ENCODE measurements around the gene TRIM54. TPM values are rescaled to one million over a fixed set of nuclear protein-coding genes. Genes with fewer than 3 reads are reported as not detected.

TRIM54 gene
- total and polyA plus RNA-seq, 2 donors (not counting 3 experiments of a cell fraction or from before 2014, with no cell fraction given) = 0.51 to 1.7 TPM

DNA sequence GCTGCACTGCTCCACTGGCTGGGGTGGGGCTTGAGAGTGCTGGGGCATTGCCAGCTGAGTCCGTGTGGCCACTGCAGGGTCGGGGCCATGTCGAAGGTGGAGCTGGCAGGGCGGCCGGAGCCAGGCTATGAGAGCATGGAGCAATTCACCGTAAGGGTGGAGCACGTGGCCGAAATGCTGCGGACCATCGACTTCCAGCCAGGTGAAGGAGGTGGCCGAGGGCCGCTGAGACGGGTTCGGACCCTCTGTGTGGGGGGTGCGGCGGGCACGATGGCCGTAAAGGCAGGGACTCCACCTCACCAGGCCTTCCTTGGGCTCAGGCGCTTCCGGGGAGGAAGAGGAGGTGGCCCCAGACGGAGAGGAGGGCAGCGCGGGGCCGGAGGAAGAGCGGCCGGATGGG lies 23.9 kb downstream of the TRIM54 start:
- TF ChIP-seq JUN (IDR thresholded peaks at IDR 0.05; ENCODE audit: borderline replicate concordance, insufficient read depth, insufficient read length, low read depth) (no peak), GATA2 (IDR thresholded peaks at IDR 0.05; ENCODE audit: insufficient read depth, insufficient read length, low read depth, low read length) (no peak), POLR2AphosphoS5 (IDR thresholded peaks at IDR 0.05; ENCODE audit: insufficient read depth, low read depth, low read length) (no peak), POLR2A (IDR thresholded peaks at IDR 0.05; ENCODE audit: low read depth, low read length) (no peak), MYC (IDR thresholded peaks at IDR 0.05; ENCODE audit: low read depth, low read length) (no peak), EZH2 (IDR thresholded peaks at IDR 0.05; ENCODE audit: borderline replicate concordance, low read depth, low read length, severe bottlenecking) (no peak), FOS (IDR thresholded peaks at IDR 0.05; ENCODE audit: borderline replicate concordance, insufficient read depth, low read length) (no peak)
- TF ChIP-seq, protein P1, sequence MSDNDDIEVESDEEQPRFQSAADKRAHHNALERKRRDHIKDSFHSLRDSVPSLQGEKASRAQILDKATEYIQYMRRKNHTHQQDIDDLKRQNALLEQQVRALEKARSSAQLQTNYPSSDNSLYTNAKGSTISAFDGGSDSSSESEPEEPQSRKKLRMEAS (IDR thresholded peaks at IDR 0.05; ENCODE audit: insufficient read depth, insufficient read length) = no peak
- TF ChIP-seq, protein P2, sequence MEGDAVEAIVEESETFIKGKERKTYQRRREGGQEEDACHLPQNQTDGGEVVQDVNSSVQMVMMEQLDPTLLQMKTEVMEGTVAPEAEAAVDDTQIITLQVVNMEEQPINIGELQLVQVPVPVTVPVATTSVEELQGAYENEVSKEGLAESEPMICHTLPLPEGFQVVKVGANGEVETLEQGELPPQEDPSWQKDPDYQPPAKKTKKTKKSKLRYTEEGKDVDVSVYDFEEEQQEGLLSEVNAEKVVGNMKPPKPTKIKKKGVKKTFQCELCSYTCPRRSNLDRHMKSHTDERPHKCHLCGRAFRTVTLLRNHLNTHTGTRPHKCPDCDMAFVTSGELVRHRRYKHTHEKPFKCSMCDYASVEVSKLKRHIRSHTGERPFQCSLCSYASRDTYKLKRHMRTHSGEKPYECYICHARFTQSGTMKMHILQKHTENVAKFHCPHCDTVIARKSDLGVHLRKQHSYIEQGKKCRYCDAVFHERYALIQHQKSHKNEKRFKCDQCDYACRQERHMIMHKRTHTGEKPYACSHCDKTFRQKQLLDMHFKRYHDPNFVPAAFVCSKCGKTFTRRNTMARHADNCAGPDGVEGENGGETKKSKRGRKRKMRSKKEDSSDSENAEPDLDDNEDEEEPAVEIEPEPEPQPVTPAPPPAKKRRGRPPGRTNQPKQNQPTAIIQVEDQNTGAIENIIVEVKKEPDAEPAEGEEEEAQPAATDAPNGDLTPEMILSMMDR (IDR thresholded peaks at IDR 0.05; ENCODE audit: extremely low read depth in 1 of 2, insufficient read depth in 1 of 2, low read depth in 1 of 2, low read length in 2 of 2) = no peak
- Histone ChIP-seq H3K27me3 (ENCODE audit: control insufficient read depth in 2 of 2, insufficient read depth in 2 of 2, low read length in 2 of 2) (peaks cover 25 to 41% of the 10 kb centered on the region in 2 experiments), H2AFZ (ENCODE audit: low read depth, low read length) (no peak overlapping the region), H3K4me3 (replicated peaks in 1 of 3; ENCODE audit: insufficient read depth in 1 of 3, low read depth in 1 of 3, low read length in 3 of 3) (no peak overlapping the region), H4K20me1 (replicated peaks; ENCODE audit: control insufficient read depth, extremely low read depth, insufficient read depth, low read length) (no peaks in the 10 kb centered on the region), H3K9me3 (replicated peaks; ENCODE audit: control insufficient read depth, insufficient read depth, low read length) (no peaks in the 10 kb centered on the region), H3K4me1 (ENCODE audit: control insufficient read depth, extremely low read depth, insufficient read depth, low read length) (peaks cover 8% of the 10 kb centered on the region), H3K4me2 (ENCODE audit: insufficient read depth, low read length) (no peak overlapping the region), H3K79me2 (ENCODE audit: control insufficient read depth, insufficient read depth, low read length) (no peaks in the 10 kb centered on the region), H3K27ac (ENCODE audit: insufficient read depth, low read depth, low read length) (no peak overlapping the region), H3K36me3 (ENCODE audit: control insufficient read depth in 2 of 2, extremely low read depth in 1 of 2, insufficient read depth in 2 of 2, low read length in 2 of 2) (no peaks in the 10 kb centered on the region), H3K9me1 (replicated peaks; ENCODE audit: control insufficient read depth, extremely low read depth, insufficient read depth, low read length) (no peaks in the 10 kb centered on the region), H3K9ac (replicated peaks; ENCODE audit: extremely low read depth, insufficient read depth, low read length) (no peak overlapping the region)
- DNase-seq (ENCODE audit: low read depth, low spot score) = no peak
- intact Hi-C loops (cut with micrococcal nuclease) = no loop called here
- dilution Hi-C loops (cut with MboI; ENCODE audit: extremely low pct_ligation_motif_present, low sequenced_read_pairs) = no loop called here
- BruUV-seq (replicated peaks) = no TSS peak
- CTCF ChIA-PET = interaction anchor here (1.0 to 6.7 kb wide), 3 partner anchors 14 to 115 kb away, joined by 4 to 115 read pairs (median 75); partner anchors contain the start of gene TRIM54
- no peak for FAIRE-seq
- POLR2A ChIA-PET = no interaction called here
